22Rv1 (cell line): ENCODE results near the gene GAL3ST2.

Experiments
- ZFX ChIP-seq: fragments of 450-650 bp; IDR thresholded peaks from 2 replicates; pipeline ENCODE4 v1.6.1; 2017; ENCODE audit warnings: antibody characterized with exemption, borderline replicate concordance
- TF ChIP-seq, protein P1 (sequence below): fragments of 450-650 bp; IDR thresholded peaks from 2 replicates; pipeline ENCODE4 v1.5.1; 2017; ENCODE audit warnings: mild to moderate bottlenecking

DNA sequence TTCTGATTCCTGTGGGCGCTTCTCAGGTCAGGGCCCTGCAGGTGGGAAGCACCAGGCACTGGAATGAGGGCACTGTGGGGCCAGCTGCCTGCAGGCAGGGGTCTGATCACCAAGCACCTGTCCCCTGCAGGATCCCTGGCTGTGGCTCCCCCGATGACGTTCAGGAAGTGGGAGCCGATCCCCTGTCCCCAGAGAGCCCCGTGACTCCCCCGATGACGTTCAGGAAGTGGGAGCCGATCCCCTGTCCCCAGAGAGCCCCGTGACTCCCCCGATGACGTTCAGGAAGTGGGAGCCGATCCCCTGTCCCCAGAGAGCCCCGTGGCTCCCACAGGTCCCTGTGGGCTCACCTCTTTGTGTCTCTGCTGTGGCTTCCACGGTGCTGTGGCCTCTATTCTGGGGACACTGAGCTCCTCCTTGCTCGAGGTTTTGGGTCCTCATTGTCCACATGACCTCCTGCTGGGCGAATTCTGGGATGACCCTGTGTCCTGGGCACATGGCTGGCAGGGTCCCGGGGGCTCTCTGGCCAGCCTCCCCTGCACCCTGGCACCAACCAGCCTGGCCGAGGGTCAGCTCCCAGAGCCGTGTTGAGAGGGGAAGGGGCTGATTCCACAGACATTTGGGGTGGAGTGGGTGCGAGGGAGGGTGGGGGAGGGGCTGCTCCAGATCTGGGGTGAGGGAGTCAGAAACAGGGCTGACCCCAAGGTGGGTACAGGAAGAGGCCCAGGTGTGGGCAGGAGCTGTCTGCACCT is 37.2 kb downstream of the GAL3ST2 start:
- TF ChIP-seq, protein P1, sequence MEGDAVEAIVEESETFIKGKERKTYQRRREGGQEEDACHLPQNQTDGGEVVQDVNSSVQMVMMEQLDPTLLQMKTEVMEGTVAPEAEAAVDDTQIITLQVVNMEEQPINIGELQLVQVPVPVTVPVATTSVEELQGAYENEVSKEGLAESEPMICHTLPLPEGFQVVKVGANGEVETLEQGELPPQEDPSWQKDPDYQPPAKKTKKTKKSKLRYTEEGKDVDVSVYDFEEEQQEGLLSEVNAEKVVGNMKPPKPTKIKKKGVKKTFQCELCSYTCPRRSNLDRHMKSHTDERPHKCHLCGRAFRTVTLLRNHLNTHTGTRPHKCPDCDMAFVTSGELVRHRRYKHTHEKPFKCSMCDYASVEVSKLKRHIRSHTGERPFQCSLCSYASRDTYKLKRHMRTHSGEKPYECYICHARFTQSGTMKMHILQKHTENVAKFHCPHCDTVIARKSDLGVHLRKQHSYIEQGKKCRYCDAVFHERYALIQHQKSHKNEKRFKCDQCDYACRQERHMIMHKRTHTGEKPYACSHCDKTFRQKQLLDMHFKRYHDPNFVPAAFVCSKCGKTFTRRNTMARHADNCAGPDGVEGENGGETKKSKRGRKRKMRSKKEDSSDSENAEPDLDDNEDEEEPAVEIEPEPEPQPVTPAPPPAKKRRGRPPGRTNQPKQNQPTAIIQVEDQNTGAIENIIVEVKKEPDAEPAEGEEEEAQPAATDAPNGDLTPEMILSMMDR: no peak
- TF ChIP-seq ZFX: no peak
